ENCODE data around the gene FBXO45.
"Not testable (repeated sequence)": the region's sequence is repeated elsewhere in the genome, so short reads cannot be mapped to it uniquely, and the experiment has no call there.

FBXO45 gene

GRCh38 chr3:196554205-196554604, 14.3 kb upstream of the FBXO45 start:
- FAIRE-seq (no peak), DNase-seq (ENCODE audit: insufficient read length, low spot score) (no peak)

GRCh38 chr3:196555295-196555694, 13.2 kb upstream of the FBXO45 start:
- no peak for DNase-seq (ENCODE audit: insufficient read length, low spot score)
- no peak for FAIRE-seq

- DNase-seq (ENCODE audit: insufficient read length, low spot score), result no peak
Measured at GRCh38 chr3:196557236-196557635, 11.2 kb upstream of the FBXO45 start.

GRCh38 chr3:196558476-196558875, 10.0 kb upstream of the FBXO45 start:
- no peak for FAIRE-seq
- no peak for DNase-seq (ENCODE audit: insufficient read length, low spot score)

More at GRCh38 chr3:196557236-196557635, 11.2 kb upstream of the FBXO45 start:
- no peak for FAIRE-seq

- DNase-seq (ENCODE audit: insufficient read length, low spot score) (no peak), FAIRE-seq (no peak)
Measured at GRCh38 chr3:196559826-196560225, 8.6 kb upstream of the FBXO45 start.

GRCh38 chr3:196563721-196564225, 4.7 kb upstream of the FBXO45 start:
- FAIRE-seq (no peak), DNase-seq (ENCODE audit: insufficient read length, low spot score) (no peak)

- DNase-seq (ENCODE audit: insufficient read length, low spot score) (peak; percentile 51), FAIRE-seq (peak; percentile 51)
Measured at GRCh38 chr3:196569003-196569516, 600 bp downstream of the FBXO45 start.

- not testable (repeated sequence) for FAIRE-seq
Measured at GRCh38 chr3:196570332-196570731, 1.9 kb downstream of the FBXO45 start.

GRCh38 chr3:196572389-196572788, 3.9 kb downstream of the FBXO45 start:
- no peak for DNase-seq (ENCODE audit: insufficient read length, low spot score)
- no peak for FAIRE-seq

More at GRCh38 chr3:196570332-196570731, 1.9 kb downstream of the FBXO45 start:
- DNase-seq (ENCODE audit: insufficient read length, low spot score), result not testable (repeated sequence)

- no peak for FAIRE-seq
- no peak for DNase-seq (ENCODE audit: insufficient read length, low spot score)
Measured at GRCh38 chr3:196585044-196585757, 16.7 kb downstream of the FBXO45 start.

GRCh38 chr3:196590279-196590678, 21.8 kb downstream of the FBXO45 start:
- no peak for DNase-seq (ENCODE audit: insufficient read length, low spot score)

GRCh38 chr3:196596355-196596754, 27.9 kb downstream of the FBXO45 start:
- DNase-seq (ENCODE audit: insufficient read length, low spot score), result no peak
- no peak for FAIRE-seq

More at GRCh38 chr3:196590279-196590678, 21.8 kb downstream of the FBXO45 start:
- FAIRE-seq, result no peak

GRCh38 chr3:196597971-196598733, 29.7 kb downstream of the FBXO45 start:
- FAIRE-seq; DNase-seq (ENCODE audit: insufficient read length, low spot score): not testable (repeated sequence)

- no peak for DNase-seq (ENCODE audit: insufficient read length, low spot score)
- no peak for FAIRE-seq
Measured at GRCh38 chr3:196599734-196600128, 31.3 kb downstream of the FBXO45 start.

GRCh38 chr3:196600359-196600758, 31.9 kb downstream of the FBXO45 start:
- DNase-seq (ENCODE audit: insufficient read length, low spot score) (no peak), FAIRE-seq (no peak)

GRCh38 chr3:196602673-196603072, 34.2 kb downstream of the FBXO45 start:
- DNase-seq (ENCODE audit: insufficient read length, low spot score) (no peak), FAIRE-seq (no peak)

- DNase-seq (ENCODE audit: insufficient read length, low spot score), result no peak
- FAIRE-seq, result no peak
Measured at GRCh38 chr3:196603683-196604082, 35.2 kb downstream of the FBXO45 start.

GRCh38 chr3:196604548-196604947, 36.1 kb downstream of the FBXO45 start:
- no peak for FAIRE-seq
- no peak for DNase-seq (ENCODE audit: insufficient read length, low spot score)

- DNase-seq (ENCODE audit: insufficient read length, low spot score) (no peak), FAIRE-seq (no peak)
Measured at GRCh38 chr3:196608693-196609092, 40.2 kb downstream of the FBXO45 start.

- DNase-seq (ENCODE audit: insufficient read length, low spot score) (peak; percentile 84), FAIRE-seq (peak; percentile 94)
Measured at GRCh38 chr3:196609343-196609775, 40.9 kb downstream of the FBXO45 start.

GRCh38 chr3:196609805-196610515, 41.5 kb downstream of the FBXO45 start:
- FAIRE-seq, result no peak
- DNase-seq (ENCODE audit: insufficient read length, low spot score), result no peak
